BE2C (cell line): ENCODE data around the gene ADAMTS2.

Experiments
- DNase-seq: peaks from one replicate; pipeline ENCODE4 v3.0.0-alpha.2; 2020
- H3K27me3 ChIP-seq: fragments of 250-450 bp; sonication (Bioruptor Pico); 2 replicates; pipeline ENCODE4 v1.5.1; 2020; ENCODE audit warnings: mild to moderate bottlenecking
- H3K36me3 ChIP-seq: fragments of 250-450 bp; sonication (Bioruptor Pico); 2 replicates; pipeline ENCODE4 v1.5.1; 2020; ENCODE audit warnings: mild to moderate bottlenecking
- H3K4me1 ChIP-seq: fragments of 250-450 bp; sonication (Bioruptor Pico); 2 replicates; pipeline ENCODE4 v1.5.1; 2020
- H3K4me3 ChIP-seq: 2 replicates; pipeline ENCODE4 v1.5.1; 2011; ENCODE audit warnings: low read depth, low read length
- H3K9me3 ChIP-seq: fragments of 250-450 bp; sonication (Bioruptor Pico); 2 replicates; pipeline ENCODE4 v1.5.1; 2020
- CTCF ChIP-seq: IDR thresholded peaks from 2 replicates; pipeline ENCODE4 v1.5.1; 2012; ENCODE audit warnings: mild to moderate bottlenecking, low read depth, low read length

ADAMTS2 gene

GRCh38 chr5:179163236-179164155 is 181.8 kb downstream of the ADAMTS2 start:
- no peaks in the 10 kb centered on the region for H3K9me3 ChIP-seq
- no peak for TF ChIP-seq CTCF
- DNase-seq = no peak

GRCh38 chr5:179162351-179163235 is 182.7 kb downstream of the ADAMTS2 start:
- no peaks in the 10 kb centered on the region for H3K9me3 ChIP-seq
- no peaks in the 10 kb centered on the region for H3K27me3 ChIP-seq
- H3K4me1 ChIP-seq = no peaks in the 10 kb centered on the region
- no peak for TF ChIP-seq CTCF
- no peak for DNase-seq
- H3K36me3 ChIP-seq = no peaks in the 10 kb centered on the region
- H3K4me3 ChIP-seq = no peak overlapping the region

More at GRCh38 chr5:179163236-179164155, 181.8 kb downstream of the ADAMTS2 start:
- Histone ChIP-seq H3K4me1 (no peaks in the 10 kb centered on the region), H3K4me3 (no peak overlapping the region), H3K27me3 (no peaks in the 10 kb centered on the region), H3K36me3 (no peaks in the 10 kb centered on the region)

- Histone ChIP-seq H3K36me3 (no peaks in the 10 kb centered on the region), H3K9me3 (no peaks in the 10 kb centered on the region), H3K4me1 (no peaks in the 10 kb centered on the region), H3K4me3 (no peak overlapping the region), H3K27me3 (no peaks in the 10 kb centered on the region)
- TF ChIP-seq CTCF = no peak
- no peak for DNase-seq
Observed at GRCh38 chr5:179161901-179162300, 183.4 kb downstream of the ADAMTS2 start.

- no peak overlapping the region for H3K4me3 ChIP-seq
- DNase-seq = no peak
- H3K9me3 ChIP-seq = no peaks in the 10 kb centered on the region
- no peaks in the 10 kb centered on the region for H3K27me3 ChIP-seq
- H3K4me1 ChIP-seq = no peaks in the 10 kb centered on the region
- TF ChIP-seq CTCF = no peak
- no peaks in the 10 kb centered on the region for H3K36me3 ChIP-seq
Observed at GRCh38 chr5:179160584-179160983, 184.7 kb downstream of the ADAMTS2 start.

- H3K27me3 ChIP-seq = no peaks in the 10 kb centered on the region
- H3K4me1 ChIP-seq = no peaks in the 10 kb centered on the region
- DNase-seq = no peak
- H3K36me3 ChIP-seq = no peaks in the 10 kb centered on the region
- H3K4me3 ChIP-seq = no peak overlapping the region
- H3K9me3 ChIP-seq = peaks cover under 1% of the 10 kb centered on the region; the same call in 1 of the 2 replicates
- TF ChIP-seq CTCF = no peak
Observed at GRCh38 chr5:179158556-179158955, 186.7 kb downstream of the ADAMTS2 start.
